HG02678 (cell line): Measurements from ENCODE around the gene KCNAB1.
"Not testable (repeated sequence)": the region's sequence is repeated elsewhere in the genome, so short reads cannot be mapped to it uniquely, and the experiment has no call there.

Source experiments
- ATAC-seq: cut with Tn5 transposase; IDR thresholded peaks from one replicate; pipeline ENCODE4 v1.9.1; 2021; ENCODE audit warnings: mild to moderate bottlenecking, moderate library complexity; ENCODE audit not compliant: unreplicated experiment

The KCNAB1 gene

DNA sequence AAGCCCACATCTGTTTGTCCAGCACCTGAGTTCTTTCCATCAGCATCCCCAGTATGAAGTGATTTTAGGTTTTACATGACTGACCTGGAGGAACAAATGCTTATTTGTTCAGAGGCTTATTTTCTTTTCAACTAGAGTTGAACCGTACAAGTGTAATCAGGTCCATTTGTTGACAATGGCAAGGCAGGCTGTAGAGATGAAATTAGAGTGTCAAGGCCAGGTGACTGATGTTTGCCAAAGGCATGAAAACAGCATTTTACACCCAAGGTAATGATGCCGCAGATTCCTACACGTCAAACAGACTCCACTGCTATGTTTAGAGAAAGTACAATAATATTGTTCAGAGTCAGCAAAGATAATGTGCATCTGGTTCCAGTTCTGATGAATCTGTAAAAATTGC lies 96.5 kb downstream of the KCNAB1 start:
- no peak for ATAC-seq

DNA sequence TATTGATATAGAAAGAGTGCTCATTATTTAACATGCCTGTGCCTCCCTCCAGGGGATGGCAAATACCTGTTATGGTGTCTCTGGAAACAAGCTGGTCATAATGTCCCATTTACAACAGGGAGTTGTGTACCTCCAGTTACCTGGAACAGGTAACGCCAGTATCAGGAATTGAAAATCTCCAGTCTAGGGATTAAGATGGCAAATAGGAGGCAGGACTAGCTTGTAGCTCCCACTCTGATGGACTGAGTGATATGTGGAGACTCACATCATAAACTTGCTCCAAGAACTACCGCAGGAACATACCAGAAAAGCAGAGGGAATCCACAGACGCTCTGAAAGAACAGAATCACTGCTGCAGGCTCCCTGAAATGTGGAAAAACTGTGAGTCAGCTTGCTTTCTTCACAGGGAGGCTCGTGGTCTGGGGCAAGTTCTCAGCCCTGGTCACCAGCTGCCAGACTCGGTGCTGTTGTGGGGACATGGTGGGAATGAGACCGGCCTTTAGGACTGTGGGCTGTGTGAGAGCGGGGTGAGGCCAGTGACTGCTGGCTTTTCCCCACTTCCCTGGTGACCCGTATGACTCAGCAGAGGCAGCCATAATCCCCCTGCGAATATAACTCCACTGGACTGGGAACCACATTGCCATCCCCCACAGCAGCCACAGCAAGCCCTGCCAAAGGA lies 97.4 kb downstream of the KCNAB1 start:
- ATAC-seq, result no peak

DNA sequence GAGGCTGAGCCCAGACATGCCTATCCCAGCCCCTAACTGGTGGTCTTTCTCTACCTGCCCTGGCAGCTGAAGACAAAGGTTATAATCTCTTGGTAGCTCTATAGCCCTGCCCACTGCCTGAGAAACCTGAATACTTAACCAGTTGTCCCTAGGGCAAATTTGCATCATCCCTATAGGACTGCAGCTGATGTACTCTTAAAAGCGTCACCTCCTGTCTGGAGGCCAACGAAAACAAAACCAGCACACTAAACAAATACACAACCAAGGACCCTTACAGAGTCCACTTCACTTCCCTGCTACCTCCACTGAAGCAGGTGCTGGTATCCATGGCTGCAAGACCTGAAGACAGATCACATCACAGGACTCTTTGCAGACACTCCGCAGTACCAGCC lies 98.0 kb downstream of the KCNAB1 start:
- no peak for ATAC-seq

DNA sequence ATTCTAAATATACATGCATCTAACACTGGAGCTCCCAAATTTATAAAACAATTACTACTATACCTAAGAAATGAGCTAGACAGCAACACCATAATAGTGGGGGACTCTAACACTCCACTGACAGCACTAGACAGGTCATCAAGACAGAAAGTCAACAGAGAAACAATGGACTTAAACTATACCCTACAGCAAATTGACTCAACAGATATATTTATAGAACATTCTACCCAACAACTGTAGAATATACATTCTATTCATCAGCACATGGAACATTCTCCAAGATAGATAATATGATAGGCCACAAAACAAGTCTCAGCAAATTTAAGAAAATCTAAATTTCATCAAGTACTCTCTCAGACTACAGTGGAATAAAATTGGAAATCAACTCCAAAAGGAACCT lies 102.0 kb downstream of the KCNAB1 start:
- not testable (repeated sequence) for ATAC-seq

DNA sequence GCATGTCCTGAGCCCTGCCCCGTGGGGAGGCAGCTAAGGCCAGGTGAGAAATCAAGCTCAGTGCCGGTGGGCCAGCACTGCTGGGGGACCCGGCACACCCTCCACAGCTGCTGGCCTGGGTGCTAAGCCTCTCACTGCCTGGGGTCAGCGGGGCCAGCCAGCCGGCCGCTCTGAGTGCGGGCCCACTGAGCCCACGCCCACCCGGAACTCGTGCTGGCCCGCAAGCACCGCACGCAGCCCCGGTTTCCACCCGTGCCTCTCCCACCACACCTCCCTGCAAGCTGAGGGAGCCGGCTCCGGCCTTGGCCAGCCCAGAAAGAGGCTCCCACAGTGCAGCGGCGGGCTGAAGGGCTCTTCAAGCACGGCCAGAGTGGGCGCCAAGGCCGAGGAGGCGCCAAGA lies 103.7 kb downstream of the KCNAB1 start:
- not testable (repeated sequence) for ATAC-seq

DNA sequence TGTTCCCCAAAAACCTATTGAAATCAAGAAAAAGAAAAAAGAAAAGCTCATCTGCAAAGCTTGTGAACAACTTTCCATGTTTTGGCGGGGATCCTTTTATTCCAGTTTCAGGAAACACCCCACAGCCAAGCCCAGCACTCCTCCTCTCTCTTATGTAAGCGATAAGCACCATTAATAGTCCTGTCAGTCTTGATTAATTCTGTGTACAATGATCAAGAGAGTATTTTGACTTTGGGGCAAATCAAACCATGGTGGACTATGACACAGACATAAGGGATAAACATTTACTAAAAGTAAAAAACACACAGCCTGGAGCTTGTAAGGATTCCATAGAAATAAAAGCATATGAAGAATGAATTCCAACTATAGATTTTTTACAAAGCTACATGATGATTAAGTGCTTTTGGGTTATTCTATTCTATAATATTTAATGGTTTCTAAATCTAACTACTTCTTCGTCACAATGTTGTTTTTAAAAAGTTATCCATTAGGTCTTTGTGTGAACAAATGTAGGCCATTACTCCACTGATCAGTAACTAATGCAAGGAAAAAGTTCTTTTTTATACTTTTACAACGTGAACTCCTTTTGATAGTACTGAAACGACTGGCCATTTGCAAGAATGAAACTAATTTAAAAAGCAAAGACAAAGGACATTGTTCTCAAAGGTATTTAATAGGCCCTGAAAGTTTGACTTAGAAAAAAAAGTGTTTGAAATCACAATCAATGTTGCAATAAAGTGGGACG lies 106.5 kb downstream of the KCNAB1 start:
- no peak for ATAC-seq

DNA sequence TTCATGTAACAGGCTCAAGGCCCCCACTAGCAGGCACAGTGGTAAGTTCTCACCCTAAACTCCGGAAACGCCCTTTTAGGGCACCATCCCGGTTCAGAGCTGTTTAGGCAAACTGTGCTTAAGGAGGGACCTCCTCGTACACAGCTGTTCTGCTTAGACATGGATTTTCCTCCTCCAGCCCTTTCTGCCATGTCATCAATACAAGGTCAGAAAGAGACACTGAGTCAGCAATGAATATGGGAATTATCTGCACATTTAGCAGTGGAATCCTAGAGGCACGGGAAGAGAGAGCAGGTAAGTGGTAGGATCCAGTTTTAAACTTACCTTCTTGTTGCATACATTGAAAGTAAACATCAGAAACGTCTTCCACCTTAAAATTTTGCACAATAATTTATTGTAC lies 107.3 kb downstream of the KCNAB1 start:
- no peak for ATAC-seq

DNA sequence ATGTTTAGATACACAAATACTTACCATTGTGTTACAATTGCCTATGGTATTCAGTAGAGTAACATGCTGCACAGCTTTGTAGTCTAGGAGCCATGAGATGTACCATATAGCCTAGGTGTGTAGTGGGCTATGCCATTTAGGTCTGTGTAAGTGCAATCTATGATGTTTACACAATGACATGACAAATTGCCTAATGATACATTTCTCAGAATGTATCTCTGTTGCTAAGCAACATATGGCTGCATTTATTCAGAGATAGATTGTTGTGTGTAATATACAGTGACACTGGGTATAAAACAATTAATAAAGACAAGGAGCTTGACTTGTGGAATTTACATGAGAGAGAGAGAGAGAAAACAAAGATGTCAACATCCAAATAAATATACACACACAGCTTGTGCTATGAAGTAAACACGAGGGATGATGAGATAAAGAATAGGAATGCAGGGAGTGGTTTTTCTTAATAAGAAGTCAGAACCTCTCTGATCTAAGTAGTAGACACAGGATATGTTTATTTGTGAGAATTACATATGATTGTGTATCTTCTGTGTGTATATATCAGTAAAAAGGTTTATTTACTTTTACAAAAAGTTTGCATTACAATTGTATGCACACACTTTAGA lies 110.0 kb downstream of the KCNAB1 start:
- no peak for ATAC-seq

DNA sequence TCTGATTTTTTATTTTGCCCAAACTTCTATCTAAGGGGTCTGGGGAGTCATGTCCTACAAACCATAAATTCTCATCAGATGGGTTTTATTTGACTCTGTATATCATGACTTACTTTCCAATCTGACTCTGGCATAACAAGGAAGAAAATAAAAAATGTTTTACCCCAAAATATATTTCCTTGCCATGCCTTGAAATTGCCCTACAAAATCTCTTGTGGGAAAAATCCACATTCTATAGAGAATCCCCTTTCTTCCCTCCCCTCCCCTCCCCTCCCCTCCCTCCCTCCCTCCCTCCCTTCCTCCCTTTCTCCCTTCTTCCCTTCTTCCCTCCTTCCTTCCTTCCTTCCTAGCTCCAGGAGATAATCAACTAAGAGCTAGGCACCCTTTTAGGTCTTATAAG lies 110.8 kb downstream of the KCNAB1 start:
- ATAC-seq, result not testable (repeated sequence)

DNA sequence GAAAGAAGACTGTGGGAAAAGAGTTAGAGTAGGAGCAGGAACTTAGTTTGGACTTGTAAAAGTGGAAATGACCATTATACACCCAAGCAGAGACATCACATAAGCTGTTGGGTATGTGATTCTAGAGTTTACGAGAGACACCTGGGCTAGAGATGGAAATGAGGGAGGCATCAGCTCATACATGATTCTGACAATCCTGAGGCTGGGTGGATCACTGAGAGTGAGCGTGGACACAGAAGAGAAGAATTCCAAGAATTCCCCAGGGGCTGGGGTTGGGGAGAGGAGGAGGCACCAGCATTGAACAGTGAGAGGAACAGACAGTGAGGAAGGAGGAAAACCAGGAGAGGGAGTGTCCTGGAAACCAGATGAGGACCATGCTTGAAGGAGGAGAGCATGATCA lies 113.5 kb downstream of the KCNAB1 start:
- ATAC-seq, result no peak

DNA sequence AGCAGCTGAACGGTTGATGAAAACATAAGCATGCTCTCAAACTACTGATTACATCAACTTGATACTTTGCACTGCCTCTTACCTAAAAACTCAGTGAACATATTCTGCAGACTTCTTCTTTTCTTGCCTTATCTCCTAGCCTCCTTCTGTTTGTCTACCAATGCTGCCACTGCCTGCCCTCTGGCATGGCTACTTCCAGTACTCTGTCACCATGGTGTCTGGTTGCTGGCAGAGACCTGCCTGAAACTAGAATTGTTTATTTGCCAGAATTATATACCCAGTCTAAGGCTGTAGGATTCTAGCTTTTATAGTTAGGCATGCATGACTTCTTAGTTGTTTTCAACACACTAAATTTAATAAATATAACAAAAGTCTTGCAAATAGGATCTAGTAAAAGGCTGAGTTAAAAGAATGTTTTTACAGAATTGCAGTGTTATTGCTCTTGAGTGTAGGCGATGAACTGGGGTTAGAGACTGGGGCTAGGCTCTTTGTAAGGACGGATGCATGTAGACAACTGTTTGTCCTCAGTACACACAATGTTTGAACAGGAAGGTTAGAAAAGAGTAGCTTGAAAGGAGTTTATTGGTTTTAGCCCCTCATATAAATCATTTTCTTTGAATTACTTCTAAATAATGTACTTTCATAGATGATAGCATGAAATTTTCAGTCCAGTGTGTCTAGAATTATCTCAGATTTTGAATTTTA lies 116.3 kb downstream of the KCNAB1 start:
- ATAC-seq, result no peak

DNA sequence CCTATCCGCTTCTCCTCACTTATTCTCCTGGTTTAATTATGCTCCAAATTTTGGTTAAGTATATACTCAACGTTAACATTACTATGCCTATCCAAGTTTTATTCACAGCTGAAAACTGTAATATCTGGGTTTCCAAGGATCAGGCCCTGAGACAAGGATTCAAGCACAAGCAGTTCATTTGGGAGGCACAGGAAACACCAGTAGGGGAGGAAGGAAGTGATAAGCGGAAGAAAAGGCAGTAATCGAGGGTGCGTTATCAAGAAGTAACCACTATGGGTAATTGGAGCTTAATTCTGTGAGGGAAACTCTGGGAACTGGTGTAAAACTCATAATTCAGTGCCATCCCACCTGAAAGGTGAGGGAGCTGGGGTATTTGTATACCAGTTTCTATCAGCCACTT lies 120.3 kb downstream of the KCNAB1 start:
- no peak for ATAC-seq

DNA sequence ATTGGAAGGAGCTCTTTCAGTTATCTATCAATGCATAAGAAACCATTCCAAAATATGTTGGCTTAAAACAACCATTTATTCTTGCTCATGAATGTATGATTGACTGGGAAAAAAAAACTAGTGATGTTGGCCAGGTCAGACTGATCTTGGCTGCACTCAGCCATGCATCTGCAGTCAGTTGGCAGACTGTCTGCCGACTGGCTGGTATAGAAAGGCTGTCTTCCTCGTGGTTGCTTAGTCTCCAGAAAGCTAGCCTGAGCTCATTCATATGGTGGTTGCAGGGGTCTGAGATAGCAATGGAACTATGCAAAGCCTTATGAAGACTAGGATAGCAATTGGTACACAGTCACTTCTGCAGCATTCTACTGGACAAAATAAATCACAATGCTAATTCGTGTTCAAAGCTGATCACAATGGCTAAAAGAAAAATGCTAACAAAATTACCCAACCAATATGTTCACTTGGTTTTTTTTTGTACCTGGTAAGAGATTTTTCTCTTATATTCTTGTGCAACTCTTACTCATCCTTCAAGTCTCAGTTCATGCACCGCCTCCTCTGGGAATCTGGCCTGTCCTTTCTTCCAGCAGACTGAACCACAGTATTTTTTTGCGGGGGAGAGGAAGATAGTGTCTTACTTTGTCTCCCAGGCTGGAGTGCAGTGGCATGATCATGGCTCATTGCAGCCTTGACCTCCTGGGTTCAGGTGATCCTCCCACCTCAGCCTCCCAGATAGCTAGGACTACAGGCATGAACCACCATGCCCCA lies 126.8 kb downstream of the KCNAB1 start:
- ATAC-seq, result no peak

DNA sequence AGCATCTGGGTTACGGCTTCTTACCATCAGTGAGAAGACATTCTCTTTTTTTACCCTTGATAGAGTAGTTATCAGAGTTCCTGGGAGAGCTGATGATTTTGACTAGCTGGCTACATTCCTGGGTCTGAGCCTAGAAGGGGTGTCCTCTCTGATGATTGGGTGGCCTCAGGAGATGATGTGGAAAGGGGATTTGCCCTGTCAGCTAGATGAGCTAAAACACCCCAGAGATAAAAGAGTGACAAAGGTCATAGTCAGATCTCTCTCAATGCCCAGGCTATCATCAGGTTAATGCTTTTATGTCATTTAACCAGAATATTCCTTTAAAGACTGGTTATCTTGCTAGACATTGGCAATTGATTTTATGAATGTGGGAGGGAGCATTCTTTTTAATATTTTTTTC lies 130.2 kb downstream of the KCNAB1 start:
- ATAC-seq, result no peak

DNA sequence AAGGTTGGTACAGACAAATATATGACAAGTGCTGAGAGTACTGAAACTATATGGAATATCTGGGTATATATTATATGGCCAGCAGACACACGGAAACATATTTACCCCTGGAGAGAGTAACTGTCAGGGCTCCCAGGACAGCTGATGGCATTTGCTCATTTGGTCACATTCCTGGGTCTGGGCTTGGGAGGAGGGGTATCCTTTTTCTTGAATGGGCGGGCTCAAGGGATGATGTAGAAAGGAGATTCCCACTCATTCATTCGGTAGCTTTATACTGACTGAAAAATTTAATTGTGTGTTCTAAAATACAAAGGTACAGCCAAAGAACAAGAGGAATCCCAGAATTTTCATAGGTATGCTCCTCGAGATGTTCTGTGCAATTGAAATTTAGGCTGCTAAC lies 131.0 kb downstream of the KCNAB1 start:
- ATAC-seq, result no peak

DNA sequence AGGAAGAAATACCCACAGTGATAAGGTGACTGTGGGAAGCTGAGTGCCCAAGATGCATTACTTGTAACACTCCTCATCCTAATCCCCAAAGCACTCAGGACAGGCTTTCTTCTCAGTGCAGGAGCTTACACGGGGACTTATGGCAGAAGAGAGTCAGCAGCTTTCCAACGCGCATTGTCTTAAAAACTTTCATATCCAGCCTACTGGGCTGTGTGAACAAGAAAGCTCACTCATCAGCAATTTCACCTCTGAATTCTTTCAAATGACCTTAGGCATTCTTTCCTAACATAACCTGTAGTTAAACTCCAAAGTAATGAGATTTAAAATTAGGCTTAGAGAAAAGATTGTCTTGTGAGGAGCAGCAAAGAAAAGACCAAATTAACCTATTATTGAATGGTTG lies 132.3 kb downstream of the KCNAB1 start:
- no peak for ATAC-seq

DNA sequence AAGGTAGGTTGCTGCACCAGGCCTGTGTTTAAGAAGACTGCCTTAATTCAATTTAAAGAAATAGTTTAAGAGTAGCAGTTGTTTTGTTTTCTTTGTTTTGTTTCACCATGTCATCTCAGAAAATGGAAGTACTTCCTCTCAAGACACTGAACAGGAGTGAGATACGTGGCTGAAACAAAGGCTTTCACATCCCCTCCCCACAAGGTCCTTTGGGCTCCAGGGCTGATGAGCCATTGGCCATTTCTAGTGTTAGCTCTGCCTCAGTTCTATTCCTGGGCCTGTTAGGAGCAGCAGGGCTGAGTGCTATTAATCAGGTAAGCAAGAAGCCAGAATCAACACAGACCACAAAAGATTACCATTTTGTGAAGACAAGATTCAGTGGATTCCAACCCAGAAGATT lies 132.8 kb downstream of the KCNAB1 start:
- peak; percentile 44 for ATAC-seq

DNA sequence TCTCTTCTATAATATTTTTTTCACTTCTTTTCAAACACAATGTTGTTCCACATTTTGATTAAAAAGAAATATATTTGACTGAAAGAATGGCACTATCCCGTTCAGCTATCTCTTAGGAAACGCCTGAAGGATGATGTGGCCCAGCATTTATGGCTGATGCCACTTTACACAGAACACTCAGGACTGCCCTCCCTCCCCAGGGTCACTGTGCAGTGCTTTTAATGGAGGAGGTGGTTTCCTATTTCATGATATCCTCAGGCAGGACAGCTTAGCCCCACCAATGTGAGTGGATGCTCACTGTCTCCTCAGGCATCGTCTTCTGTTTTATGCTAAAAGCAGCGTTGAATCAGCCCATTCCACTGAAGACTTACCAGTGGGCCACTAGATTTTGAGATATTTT lies 135.9 kb downstream of the KCNAB1 start:
- no peak for ATAC-seq

DNA sequence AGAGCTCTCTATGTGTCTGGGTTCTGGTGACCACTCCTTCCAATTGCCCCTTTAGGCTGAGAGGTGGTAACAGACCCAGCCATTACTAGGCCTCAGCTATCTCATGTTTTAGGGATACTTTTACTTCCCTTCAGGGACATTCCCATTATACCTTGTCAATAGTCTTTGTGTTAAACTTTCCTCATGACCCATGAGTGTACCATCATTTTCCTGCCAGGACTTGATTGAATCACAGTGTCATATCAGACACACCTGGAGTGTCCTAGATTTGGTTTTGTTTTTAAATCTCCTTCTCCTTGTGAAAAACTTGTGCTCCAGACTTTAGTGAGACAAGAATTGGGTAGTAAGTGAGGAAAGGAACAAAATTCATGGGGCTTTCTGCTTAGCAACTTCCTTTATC lies 136.6 kb downstream of the KCNAB1 start:
- ATAC-seq, result no peak

DNA sequence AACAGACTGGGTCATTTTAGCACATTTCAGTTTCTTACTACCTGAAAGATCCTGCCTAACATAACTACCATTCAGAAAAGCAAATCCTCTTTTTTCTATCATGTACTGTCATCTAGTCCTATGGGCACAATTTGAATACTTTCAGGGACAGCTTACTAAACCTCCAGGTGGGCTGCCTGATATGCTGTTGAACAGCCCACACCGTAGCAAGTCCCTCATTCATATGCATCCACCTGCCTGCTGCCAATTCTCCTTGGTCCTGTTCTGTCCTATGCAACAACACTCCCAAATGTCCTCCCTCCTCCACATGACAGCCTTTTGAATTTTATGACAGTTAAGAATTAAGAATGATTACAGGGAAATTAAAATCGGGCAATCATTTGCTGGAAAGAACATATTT lies 137.9 kb downstream of the KCNAB1 start:
- ATAC-seq, result no peak

DNA sequence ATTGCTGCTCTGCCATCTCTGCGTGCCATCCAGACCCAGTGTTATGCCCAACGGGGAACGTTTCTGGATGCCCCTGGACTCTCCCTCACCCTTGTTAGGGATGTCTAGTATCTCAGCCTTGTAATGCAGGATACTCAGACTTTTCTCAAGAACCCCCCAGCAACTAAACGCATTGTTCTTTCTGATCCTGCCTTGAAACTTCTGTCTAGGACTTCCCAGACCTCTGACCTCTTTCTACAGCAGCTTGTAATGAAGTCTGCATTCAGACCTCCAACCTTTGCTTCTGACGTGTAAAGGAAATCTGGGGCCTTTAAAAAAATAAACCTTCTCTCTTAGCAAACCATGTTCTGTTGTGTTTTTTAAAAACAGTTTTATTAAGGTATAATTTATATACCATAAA lies 139.5 kb downstream of the KCNAB1 start:
- ATAC-seq, result no peak
